ENCODE data around the gene VPS13A. TPM values are rescaled to one million over a fixed set of nuclear protein-coding genes. Genes with fewer than 3 reads are reported as not detected.

The VPS13A gene
- total and polyA plus RNA-seq, 2 of the 13 experiments (the other 11 are each of a cell fraction or from before 2014, with no cell fraction given): 20.4 to 20.7 TPM

GRCh38 chr9:77177143-77177893 lies at the start of gene VPS13A (continued):
- no peak; the same call in 1 of the 2 replicates for TF ChIP-seq HOMEZ (CRISPR knock-in tag; IDR thresholded peaks at IDR 0.05; ENCODE audit: low read depth)
- TF ChIP-seq, protein P1, sequence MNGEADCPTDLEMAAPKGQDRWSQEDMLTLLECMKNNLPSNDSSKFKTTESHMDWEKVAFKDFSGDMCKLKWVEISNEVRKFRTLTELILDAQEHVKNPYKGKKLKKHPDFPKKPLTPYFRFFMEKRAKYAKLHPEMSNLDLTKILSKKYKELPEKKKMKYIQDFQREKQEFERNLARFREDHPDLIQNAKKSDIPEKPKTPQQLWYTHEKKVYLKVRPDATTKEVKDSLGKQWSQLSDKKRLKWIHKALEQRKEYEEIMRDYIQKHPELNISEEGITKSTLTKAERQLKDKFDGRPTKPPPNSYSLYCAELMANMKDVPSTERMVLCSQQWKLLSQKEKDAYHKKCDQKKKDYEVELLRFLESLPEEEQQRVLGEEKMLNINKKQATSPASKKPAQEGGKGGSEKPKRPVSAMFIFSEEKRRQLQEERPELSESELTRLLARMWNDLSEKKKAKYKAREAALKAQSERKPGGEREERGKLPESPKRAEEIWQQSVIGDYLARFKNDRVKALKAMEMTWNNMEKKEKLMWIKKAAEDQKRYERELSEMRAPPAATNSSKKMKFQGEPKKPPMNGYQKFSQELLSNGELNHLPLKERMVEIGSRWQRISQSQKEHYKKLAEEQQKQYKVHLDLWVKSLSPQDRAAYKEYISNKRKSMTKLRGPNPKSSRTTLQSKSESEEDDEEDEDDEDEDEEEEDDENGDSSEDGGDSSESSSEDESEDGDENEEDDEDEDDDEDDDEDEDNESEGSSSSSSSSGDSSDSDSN (CRISPR knock-in tag; IDR thresholded peaks at IDR 0.05): peak; percentile 76; the same call in 1 of the 2 replicates
- TF ChIP-seq, protein P2, sequence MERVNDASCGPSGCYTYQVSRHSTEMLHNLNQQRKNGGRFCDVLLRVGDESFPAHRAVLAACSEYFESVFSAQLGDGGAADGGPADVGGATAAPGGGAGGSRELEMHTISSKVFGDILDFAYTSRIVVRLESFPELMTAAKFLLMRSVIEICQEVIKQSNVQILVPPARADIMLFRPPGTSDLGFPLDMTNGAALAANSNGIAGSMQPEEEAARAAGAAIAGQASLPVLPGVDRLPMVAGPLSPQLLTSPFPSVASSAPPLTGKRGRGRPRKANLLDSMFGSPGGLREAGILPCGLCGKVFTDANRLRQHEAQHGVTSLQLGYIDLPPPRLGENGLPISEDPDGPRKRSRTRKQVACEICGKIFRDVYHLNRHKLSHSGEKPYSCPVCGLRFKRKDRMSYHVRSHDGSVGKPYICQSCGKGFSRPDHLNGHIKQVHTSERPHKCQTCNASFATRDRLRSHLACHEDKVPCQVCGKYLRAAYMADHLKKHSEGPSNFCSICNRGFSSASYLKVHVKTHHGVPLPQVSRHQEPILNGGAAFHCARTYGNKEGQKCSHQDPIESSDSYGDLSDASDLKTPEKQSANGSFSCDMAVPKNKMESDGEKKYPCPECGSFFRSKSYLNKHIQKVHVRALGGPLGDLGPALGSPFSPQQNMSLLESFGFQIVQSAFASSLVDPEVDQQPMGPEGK (CRISPR knock-in tag; IDR thresholded peaks at IDR 0.05): peak; percentile 86
- no peak for TF ChIP-seq GRHL1 (CRISPR knock-in tag; conservative IDR thresholded peaks at IDR 0.05)
- TF ChIP-seq MXI1 (IDR thresholded peaks at IDR 0.05; ENCODE audit: borderline replicate concordance, low read depth, low read length): no peak; the same call in 2 of the 3 replicates
- TF ChIP-seq KMT2B (CRISPR knock-in tag; IDR thresholded peaks at IDR 0.05): peak; percentile 23
- TF ChIP-seq, protein P3, sequence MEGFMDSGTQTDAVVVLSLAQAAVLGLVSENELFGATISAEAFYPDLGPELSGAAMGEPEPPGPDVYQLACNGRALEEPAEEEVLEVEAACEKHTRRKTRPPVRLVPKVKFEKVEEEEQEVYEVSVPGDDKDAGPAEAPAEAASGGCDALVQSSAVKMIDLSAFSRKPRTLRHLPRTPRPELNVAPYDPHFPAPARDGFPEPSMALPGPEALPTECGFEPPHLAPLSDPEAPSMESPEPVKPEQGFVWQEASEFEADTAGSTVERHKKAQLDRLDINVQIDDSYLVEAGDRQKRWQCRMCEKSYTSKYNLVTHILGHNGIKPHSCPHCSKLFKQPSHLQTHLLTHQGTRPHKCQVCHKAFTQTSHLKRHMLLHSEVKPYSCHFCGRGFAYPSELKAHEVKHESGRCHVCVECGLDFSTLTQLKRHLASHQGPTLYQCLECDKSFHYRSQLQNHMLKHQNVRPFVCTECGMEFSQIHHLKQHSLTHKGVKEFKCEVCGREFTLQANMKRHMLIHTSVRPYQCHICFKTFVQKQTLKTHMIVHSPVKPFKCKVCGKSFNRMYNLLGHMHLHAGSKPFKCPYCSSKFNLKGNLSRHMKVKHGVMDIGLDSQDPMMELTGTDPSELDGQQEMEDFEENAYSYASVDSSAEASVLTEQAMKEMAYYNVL (CRISPR knock-in tag; IDR thresholded peaks at IDR 0.05; ENCODE audit: borderline replicate concordance): no peak
- peak; percentile 37; the same call in 1 of the 2 replicates for TF ChIP-seq KDM4B (CRISPR knock-in tag; IDR thresholded peaks at IDR 0.05)
- TF ChIP-seq HOXA9 (CRISPR knock-in tag; IDR thresholded peaks at IDR 0.05; ENCODE audit: borderline replicate concordance): no peak
- TF ChIP-seq, protein P4, sequence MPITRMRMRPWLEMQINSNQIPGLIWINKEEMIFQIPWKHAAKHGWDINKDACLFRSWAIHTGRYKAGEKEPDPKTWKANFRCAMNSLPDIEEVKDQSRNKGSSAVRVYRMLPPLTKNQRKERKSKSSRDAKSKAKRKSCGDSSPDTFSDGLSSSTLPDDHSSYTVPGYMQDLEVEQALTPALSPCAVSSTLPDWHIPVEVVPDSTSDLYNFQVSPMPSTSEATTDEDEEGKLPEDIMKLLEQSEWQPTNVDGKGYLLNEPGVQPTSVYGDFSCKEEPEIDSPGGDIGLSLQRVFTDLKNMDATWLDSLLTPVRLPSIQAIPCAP (CRISPR knock-in tag; IDR thresholded peaks at IDR 0.05; ENCODE audit: low read depth): 0 out of 2 replicates have a peak, but pooled peaks have one; percentile 5
- no peak for TF ChIP-seq ZBTB3 (CRISPR knock-in tag; IDR thresholded peaks at IDR 0.05; ENCODE audit: borderline replicate concordance, low read depth)
- peak; percentile 69; the same call in 1 of the 2 replicates for TF ChIP-seq ERF (CRISPR knock-in tag; IDR thresholded peaks at IDR 0.05)
- no peak for TF ChIP-seq HHEX (CRISPR knock-in tag; IDR thresholded peaks at IDR 0.05)
- peak; percentile 67; the same call in 1 of the 2 replicates for TF ChIP-seq GMEB1 (CRISPR knock-in tag; IDR thresholded peaks at IDR 0.05; ENCODE audit: borderline replicate concordance)
- TF ChIP-seq GZF1 (CRISPR knock-in tag; IDR thresholded peaks at IDR 0.05): peak; percentile 27; the same call in 1 of the 2 replicates

All from HepG2 (cell line).